IMR-90 (cell line): ENCODE results near the gene AADACL4. TPM values are rescaled to one million over a fixed set of nuclear protein-coding genes. Genes with fewer than 3 reads are reported as not detected.
A peak's percentile ranks its signal among the peaks of the same experiment; 100 is the strongest.

Source experiments
- ATAC-seq: fragments of 200-7000 bp; cut with Tn5 transposase; 2 replicates; pipeline ENCODE4 v1.9.1; 2020; ENCODE audit warnings: low read depth, mild to moderate bottlenecking, moderate library complexity
- BruUV-seq: library from RNA; stranded (reverse); fragments of 400-500 nt; replicated peaks from 2 replicates; lab custom pipeline; 2021; lab: Mats Ljungman, UMichigan
- CTCF ChIA-PET: fragments of 300-600 bp; formaldehyde crosslinking; extraction: SDS; loops from one replicate; lab custom pipeline; 2021; ENCODE audit warnings: antibody characterized with exemption; lab: Yijun Ruan, JAX
- POLR2A ChIA-PET: fragments of 300-600 bp; sonication (Branson Sonifier 250); formaldehyde crosslinking; loops from one replicate; lab custom pipeline; 2022; ENCODE audit warnings: antibody characterized with exemption; ENCODE audit not compliant: unreplicated experiment; lab: Charles Lee
- DNase-seq: peaks from one replicate; pipeline ENCODE4 v3.0.0; 2013
- H2AFZ ChIP-seq: replicated peaks from 2 replicates; pipeline ENCODE3; 2013; ENCODE audit warnings: low read length, mild to moderate bottlenecking; ENCODE audit not compliant: poor library complexity
- H2AK5ac ChIP-seq: 2 replicates; pipeline ENCODE4 v1.6.1; 2013; ENCODE audit warnings: low read depth, low read length, inconsistent platforms
- H2AK9ac ChIP-seq: replicated peaks from 2 replicates; pipeline ENCODE3; 2013; ENCODE audit warnings: mild to moderate bottlenecking, low read depth, low read length, moderate library complexity; ENCODE audit not compliant: poor library complexity
- H2BK120ac ChIP-seq: 2 replicates; pipeline ENCODE4 v1.6.1; 2013; ENCODE audit warnings: low read depth, low read length, inconsistent platforms
- H2BK15ac ChIP-seq: 3 replicates; pipeline ENCODE4 v1.6.1; 2013; ENCODE audit warnings: low read depth, low read length, inconsistent platforms
- H2BK20ac ChIP-seq: 2 replicates; pipeline ENCODE4 v1.6.1; 2013; ENCODE audit warnings: low read depth, mild to moderate bottlenecking, inconsistent platforms, low read length, moderate library complexity
- H2BK5ac ChIP-seq: 2 replicates; pipeline ENCODE4 v1.6.1; 2013; ENCODE audit warnings: mild to moderate bottlenecking, low read depth, low read length, inconsistent platforms; ENCODE audit not compliant: poor library complexity, severe bottlenecking
- H3K14ac ChIP-seq: replicated peaks from 2 replicates; pipeline ENCODE4 v1.6.1; 2013; ENCODE audit warnings: low read depth, low read length, inconsistent platforms
- H3K18ac ChIP-seq: 2 replicates; pipeline ENCODE4 v1.6.1; 2013; ENCODE audit warnings: low read depth, low read length, control low read depth
- H3K23ac ChIP-seq: 2 replicates; pipeline ENCODE4 v1.6.1; 2013; ENCODE audit warnings: low read depth, low read length, inconsistent platforms
- H3K27ac ChIP-seq: 2 replicates; pipeline ENCODE4 v1.5.1; 2013; ENCODE audit warnings: mild to moderate bottlenecking, control low read depth, low read length; ENCODE audit not compliant: insufficient read depth
- H3K27me3 ChIP-seq: 2 replicates; pipeline ENCODE4 v1.6.1; 2013; ENCODE audit warnings: low read length; ENCODE audit not compliant: control insufficient read depth, insufficient read depth
- H3K36me3 ChIP-seq: 2 replicates; pipeline ENCODE4 v1.6.1; 2013; ENCODE audit warnings: low read length, mixed read lengths; ENCODE audit not compliant: control insufficient read depth, insufficient read depth
- H3K4ac ChIP-seq: 2 replicates; pipeline ENCODE4 v1.6.1; 2013; ENCODE audit warnings: low read depth, low read length, inconsistent platforms
- H3K4me1 ChIP-seq: 2 replicates; pipeline ENCODE4 v1.6.1; 2013; ENCODE audit warnings: low read length, mixed read lengths; ENCODE audit not compliant: control insufficient read depth, insufficient read depth
- H3K4me2 ChIP-seq: 2 replicates; pipeline ENCODE4 v1.6.1; 2013; ENCODE audit warnings: low read depth, mild to moderate bottlenecking, control low read depth, low read length, moderate library complexity
- H3K4me3 ChIP-seq: 2 replicates; pipeline ENCODE4 v1.5.1; 2013; ENCODE audit warnings: low read depth, mild to moderate bottlenecking, control low read depth, low read length, moderate library complexity; ENCODE audit not compliant: insufficient read depth
- H3K56ac ChIP-seq: 2 replicates; pipeline ENCODE4 v1.6.1; 2013; ENCODE audit warnings: low read length, inconsistent platforms; ENCODE audit not compliant: insufficient read depth; ENCODE audit errors: extremely low read depth
- H3K79me1 ChIP-seq, 2 experiments: 2 replicates each; pipeline ENCODE4 v1.6.1; 2013; ENCODE audit warnings: low read length in 2 of 2, inconsistent platforms in 1 of 2, low read depth in 1 of 2
- H3K9ac ChIP-seq: 2 replicates; pipeline ENCODE4 v1.6.1; 2013; ENCODE audit warnings: low read depth, low read length, control low read depth
- H3K9me1 ChIP-seq: 2 replicates; pipeline ENCODE4 v1.6.1; 2013; ENCODE audit warnings: low read length, inconsistent platforms; ENCODE audit not compliant: insufficient read depth
- H3K9me3 ChIP-seq: 2 replicates; pipeline ENCODE4 v1.6.1; 2013; ENCODE audit warnings: low read length; ENCODE audit not compliant: control insufficient read depth, insufficient read depth
- H4K20me1 ChIP-seq: 2 replicates; pipeline ENCODE4 v1.6.1; 2013; ENCODE audit warnings: low read length, inconsistent platforms; ENCODE audit not compliant: insufficient read depth
- H4K5ac ChIP-seq: 2 replicates; pipeline ENCODE4 v1.6.1; 2013; ENCODE audit warnings: mild to moderate bottlenecking, low read depth, low read length, control low read depth
- H4K8ac ChIP-seq, 2 experiments: 2 replicates each; pipeline ENCODE4 v1.6.1; 2013; ENCODE audit warnings: low read depth in 2 of 2, low read length in 2 of 2, control low read depth in 1 of 2, inconsistent platforms in 1 of 2
- H4K91ac ChIP-seq: 2 replicates; pipeline ENCODE4 v1.6.1; 2013; ENCODE audit warnings: low read depth, low read length, inconsistent platforms; ENCODE audit not compliant: insufficient read depth
- CEBPB ChIP-seq: IDR thresholded peaks from 2 replicates; pipeline ENCODE4 v1.6.1; 2012; ENCODE audit warnings: low read depth, low read length, improper control_type of control experiment
- FOS ChIP-seq: fragments of 150-350 bp; IDR thresholded peaks from 2 replicates; pipeline ENCODE4 v1.6.1; 2016; ENCODE audit warnings: low read depth, low read length
- MAFK ChIP-seq: IDR thresholded peaks from 2 replicates; pipeline ENCODE4 v1.6.1; 2012; ENCODE audit warnings: low read depth, low read length, improper control_type of control experiment
- MAZ ChIP-seq: IDR thresholded peaks from 2 replicates; pipeline ENCODE4 v1.6.1; 2012; ENCODE audit warnings: low read depth, mild to moderate bottlenecking, low read length, improper control_type of control experiment, moderate library complexity, borderline replicate concordance
- MXI1 ChIP-seq: IDR thresholded peaks from 2 replicates; pipeline ENCODE4 v1.6.1; 2012; ENCODE audit warnings: low read depth, mild to moderate bottlenecking, low read length, moderate library complexity, borderline replicate concordance
- WGBS, 2 experiments: methylation state at CpG; one replicate each; pipeline versions ENCODE4 v1.1.5 to v1.1.7; 2013; ENCODE audit warnings: missing lambda C conversion rate in 2 of 2; ENCODE audit not compliant: insufficient read length in 1 of 2; ENCODE audit errors: extremely low coverage in 2 of 2; 5-methylcytosine and 5-hydroxymethylcytosine counted together
- dilution Hi-C: fragments of 300-500 bp; cut with HindIII; formaldehyde crosslinking; loops from one replicate; pipeline ENCODE4 v1.14.3; 2018; ENCODE audit warnings: low sequenced_read_pairs; ENCODE audit not compliant: unreplicated experiment
- in situ Hi-C: fragments of 300-500 bp; cut with MboI; formaldehyde crosslinking; loops from 3 replicates; pipeline ENCODE4 v1.14.3; 2019; ENCODE audit warnings: low sequenced_read_pairs, inconsistent platforms, mixed read lengths
- intact Hi-C: fragments of 100-400 bp; cut with micrococcal nuclease; formaldehyde crosslinking; loops from 2 replicates; pipeline ENCODE4 v1.10.0; 2022
- polyA plus RNA-seq, 3 experiments: library from polyadenylated mRNA; depleted of rRNA; stranded (reverse); fragments of >200 nt; gene quantifications; 2 replicates each; pipeline ENCODE4 v1.2.3, GENCODE V29; 2012; ENCODE audit warnings: low replicate concordance in 1 of 3
- total RNA-seq: library from RNA; depleted of rRNA; stranded (reverse); fragments of >200 nt; gene quantifications from 2 replicates; pipeline ENCODE4 v1.2.3, GENCODE V29; 2012

Gene AADACL4
- total and polyA plus RNA-seq, 2 of the 4 experiments (the other 2 are of a cell fraction) = not detected

- Histone ChIP-seq H3K4me2 (peak overlapping the region; percentile 27; the same call in 1 of the 2 replicates), H2BK15ac (no peak overlapping the region), H3K27me3 (no peaks in the 10 kb centered on the region), H3K18ac (peak overlapping the region; percentile 36; the same call in 1 of the 2 replicates), H4K5ac (peak overlapping the region; percentile 23; the same call in 1 of the 2 replicates), H3K9me1 (peaks cover 3% of the 10 kb centered on the region; the same call in 1 of the 2 replicates), H2BK20ac (peak overlapping the region; percentile 38; the same call in 1 of the 2 replicates), H3K9me3 (no peaks in the 10 kb centered on the region), H4K20me1 (no peaks in the 10 kb centered on the region; the same call in 1 of the 2 replicates), H3K4me1 (peaks cover 24% of the 10 kb centered on the region), H3K9ac (peak overlapping the region; percentile 44), H3K56ac (no peak overlapping the region), H2BK120ac (peak overlapping the region; percentile 89), H3K23ac (no peak overlapping the region), H3K4me3 (no peak overlapping the region), H2AFZ (peak overlapping the region; percentile 83), H3K27ac (peak overlapping the region; percentile 73), H3K79me1 (peaks cover 4 to 6% of the 10 kb centered on the region in 2 experiments; a peak in 2 of 4 replicates), H2AK9ac (peak overlapping the region; percentile 82), H3K36me3 (no peaks in the 10 kb centered on the region; the same call in 1 of the 2 replicates), H3K4ac (peak overlapping the region; percentile 81), H2AK5ac (peak overlapping the region; percentile 43; the same call in 1 of the 2 replicates), H4K91ac (peak overlapping the region; percentile 87), H4K8ac (peak overlapping the region in 1 of 2 experiments; percentile 79; a peak in 2 of 4 replicates), H3K14ac (no peak overlapping the region; the same call in 1 of the 2 replicates), H2BK5ac (peak overlapping the region; percentile 80)
- ATAC-seq (no peak), DNase-seq (no peak)
- dilution Hi-C loops = no loop called here
- intact Hi-C loops = loop anchor here (1.0 to 2.0 kb wide), 2 partner anchors 23 to 45 kb away; partner anchors contain the start of gene DHRS3
- in situ Hi-C loops = no loop called here
- ChIA-PET CTCF (interaction anchor here (1.0 to 2.9 kb wide), 2 partner anchors 23 to 187 kb away, joined by 3 to 6 read pairs; partner anchors contain the start of gene DHRS3), POLR2A (no interaction called here)
- 1% methylated on average over 13 of the region's 18 CpGs; no CpG with 5 or more reads in 1 of the 2 experiments for WGBS, 2 experiments
- no TSS peak for BruUV-seq
- TF ChIP-seq MAZ = no peak
- no peak for TF ChIP-seq FOS
- no peak for TF ChIP-seq CEBPB
- TF ChIP-seq MXI1 = no peak
- no peak for TF ChIP-seq MAFK
These were observed 48.2 kb upstream of the AADACL4 start for GRCh38 chr1:12595757-12596006.
